ENCODE measurements around the gene PDE9A.

PDE9A gene

DNA sequence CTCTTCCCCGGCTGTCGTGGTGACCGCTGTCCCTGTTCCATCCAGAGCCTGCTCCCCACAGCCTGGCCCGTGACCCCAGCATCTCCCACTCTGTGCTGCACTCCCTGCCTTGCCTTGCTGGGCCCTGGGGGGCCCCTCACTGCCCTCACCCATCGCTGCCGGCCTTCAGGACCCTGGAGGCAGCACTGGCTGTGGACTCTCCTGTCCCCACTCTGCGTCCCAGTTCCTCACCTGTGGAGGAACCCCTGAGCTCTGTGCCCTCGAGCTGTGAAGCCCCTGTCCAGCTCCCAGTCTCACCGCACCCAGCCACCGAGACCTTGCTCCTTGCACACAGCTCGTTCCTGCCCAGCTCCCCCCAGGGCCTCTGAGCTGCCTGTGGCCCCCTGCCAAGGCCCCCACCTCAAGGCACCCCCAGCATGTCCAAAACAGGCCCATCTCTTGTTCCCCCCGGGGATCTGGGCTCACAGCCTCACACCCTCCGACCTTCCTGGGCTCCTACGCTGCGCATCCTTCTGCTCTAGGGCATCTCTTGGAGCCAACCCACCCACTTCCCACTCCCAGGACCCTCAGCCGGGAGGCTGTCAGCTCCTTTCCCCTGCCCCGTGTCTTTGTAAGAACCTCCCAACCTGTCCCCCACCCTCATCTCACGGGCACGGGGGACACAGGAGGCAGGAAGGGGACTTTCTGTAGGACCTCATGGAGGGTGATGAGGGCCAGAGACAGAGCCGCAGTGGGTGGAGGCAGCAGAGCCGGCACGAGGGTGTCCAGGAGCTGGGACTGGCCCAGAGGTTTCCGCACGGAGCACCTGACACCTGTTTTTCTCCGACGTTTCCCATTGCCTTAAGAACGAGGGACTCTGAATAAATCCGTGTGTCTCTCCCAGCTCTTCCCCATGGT, 116.6 kb downstream of the PDE9A start:
- Histone ChIP-seq H3K36me3 (ENCODE audit: insufficient read depth, low read length) (no peaks in the 10 kb centered on the region), H3K9me3 (replicated peaks; ENCODE audit: low read length) (no peaks in the 10 kb centered on the region), H3K4me2 (ENCODE audit: low read length) (no peak overlapping the region), H3K4me3 (ENCODE audit: low read length) (no peak overlapping the region), H3K27me3 (ENCODE audit: control insufficient read depth, insufficient read depth, low read length) (peaks cover 20% of the 10 kb centered on the region), H3K4me1 (ENCODE audit: control insufficient read depth, insufficient read depth, low read length) (no peaks in the 10 kb centered on the region), H3K9ac (ENCODE audit: low read depth, low read length) (no peak overlapping the region)

- Histone ChIP-seq H3K27me3 (ENCODE audit: control insufficient read depth, insufficient read depth, low read length) (peaks cover 20% of the 10 kb centered on the region), H3K4me2 (ENCODE audit: low read length) (no peak overlapping the region), H3K4me1 (ENCODE audit: control insufficient read depth, insufficient read depth, low read length) (no peaks in the 10 kb centered on the region), H3K36me3 (ENCODE audit: insufficient read depth, low read length) (no peaks in the 10 kb centered on the region), H3K4me3 (ENCODE audit: low read length) (no peak overlapping the region), H3K9me3 (replicated peaks; ENCODE audit: low read length) (no peaks in the 10 kb centered on the region), H3K9ac (ENCODE audit: low read depth, low read length) (no peak overlapping the region)
Measured at GRCh38 chr21:42770717-42771502, 117.5 kb downstream of the PDE9A start.

DNA sequence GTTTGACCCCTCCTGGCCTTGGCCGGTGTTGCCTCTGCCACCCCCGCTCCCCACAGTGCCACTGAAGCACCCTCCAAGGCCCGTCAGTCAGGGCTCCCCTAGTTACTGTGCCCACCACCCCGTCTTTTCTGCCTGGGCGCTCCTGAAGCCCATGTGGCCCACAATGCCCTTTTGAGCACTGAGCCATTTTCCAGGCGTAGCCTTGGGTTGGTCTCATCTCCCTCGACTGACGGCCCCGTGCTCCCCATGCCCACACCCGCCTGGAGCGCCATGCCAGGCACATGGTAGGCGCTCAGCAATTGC, 118.0 kb downstream of the PDE9A start:
- Histone ChIP-seq H3K9ac (ENCODE audit: low read depth, low read length) (no peak overlapping the region), H3K4me3 (ENCODE audit: low read length) (no peak overlapping the region), H3K4me2 (ENCODE audit: low read length) (no peak overlapping the region)

DNA sequence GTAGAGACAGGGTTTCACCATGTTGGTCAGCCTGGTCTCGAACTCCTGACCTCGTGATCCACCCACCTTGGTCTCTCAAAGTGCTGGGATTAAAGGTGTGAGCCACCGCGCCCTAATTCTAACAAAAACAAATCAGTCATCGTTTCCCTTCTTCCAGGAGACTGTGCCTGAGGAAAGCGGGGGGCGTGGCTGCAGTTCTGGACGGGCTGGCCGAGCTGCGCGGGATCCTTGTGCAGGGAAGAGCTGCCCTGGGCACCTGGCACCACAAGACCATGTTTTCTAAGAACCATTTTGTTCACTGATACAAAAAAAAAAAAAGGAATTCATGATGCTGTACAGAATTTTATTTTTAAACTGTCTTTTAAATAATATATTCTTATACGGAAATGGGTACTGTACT, 121.7 kb downstream of the PDE9A start:
- peaks cover 26% of the 10 kb centered on the region for H3K27me3 ChIP-seq (ENCODE audit: control insufficient read depth, insufficient read depth, low read length)
- H3K36me3 ChIP-seq (ENCODE audit: insufficient read depth, low read length) = no peaks in the 10 kb centered on the region
- no peaks in the 10 kb centered on the region for H3K9me3 ChIP-seq (replicated peaks; ENCODE audit: low read length)
- H3K9ac ChIP-seq (ENCODE audit: low read depth, low read length) = no peak overlapping the region
- no peak overlapping the region for H3K4me2 ChIP-seq (ENCODE audit: low read length)
- no peaks in the 10 kb centered on the region for H3K4me1 ChIP-seq (ENCODE audit: control insufficient read depth, insufficient read depth, low read length)
- H3K4me3 ChIP-seq (ENCODE audit: low read length) = no peak overlapping the region

More for the DNA sequence above, 118.0 kb downstream of the PDE9A start:
- no peaks in the 10 kb centered on the region for H3K4me1 ChIP-seq (ENCODE audit: control insufficient read depth, insufficient read depth, low read length)
- peaks cover 21% of the 10 kb centered on the region for H3K27me3 ChIP-seq (ENCODE audit: control insufficient read depth, insufficient read depth, low read length)
- no peaks in the 10 kb centered on the region for H3K36me3 ChIP-seq (ENCODE audit: insufficient read depth, low read length)
- no peaks in the 10 kb centered on the region for H3K9me3 ChIP-seq (replicated peaks; ENCODE audit: low read length)

GRCh38 chr21:42775891-42776290, 122.5 kb downstream of the PDE9A start:
- Histone ChIP-seq H3K4me1 (ENCODE audit: control insufficient read depth, insufficient read depth, low read length) (no peaks in the 10 kb centered on the region), H3K9me3 (replicated peaks; ENCODE audit: low read length) (no peaks in the 10 kb centered on the region), H3K36me3 (ENCODE audit: insufficient read depth, low read length) (no peaks in the 10 kb centered on the region), H3K9ac (ENCODE audit: low read depth, low read length) (no peak overlapping the region), H3K4me3 (ENCODE audit: low read length) (no peak overlapping the region), H3K4me2 (ENCODE audit: low read length) (no peak overlapping the region), H3K27me3 (ENCODE audit: control insufficient read depth, insufficient read depth, low read length) (peaks cover 34% of the 10 kb centered on the region)

- H3K36me3 ChIP-seq (ENCODE audit: insufficient read depth, low read length) = no peaks in the 10 kb centered on the region
- H3K9ac ChIP-seq (ENCODE audit: low read depth, low read length) = no peak overlapping the region
- no peaks in the 10 kb centered on the region for H3K9me3 ChIP-seq (replicated peaks; ENCODE audit: low read length)
- H3K27me3 ChIP-seq (ENCODE audit: control insufficient read depth, insufficient read depth, low read length) = peaks cover 45% of the 10 kb centered on the region
- no peak overlapping the region for H3K4me2 ChIP-seq (ENCODE audit: low read length)
- H3K4me1 ChIP-seq (ENCODE audit: control insufficient read depth, insufficient read depth, low read length) = no peaks in the 10 kb centered on the region
- H3K4me3 ChIP-seq (ENCODE audit: low read length) = no peak overlapping the region
Measured at GRCh38 chr21:42777064-42777756, 123.8 kb downstream of the PDE9A start.

GRCh38 chr21:42777757-42778344, 124.4 kb downstream of the PDE9A start:
- H3K27me3 ChIP-seq (ENCODE audit: control insufficient read depth, insufficient read depth, low read length) = peaks cover 51% of the 10 kb centered on the region
- H3K9ac ChIP-seq (ENCODE audit: low read depth, low read length) = no peak overlapping the region
- no peaks in the 10 kb centered on the region for H3K36me3 ChIP-seq (ENCODE audit: insufficient read depth, low read length)
- no peaks in the 10 kb centered on the region for H3K9me3 ChIP-seq (replicated peaks; ENCODE audit: low read length)
- no peak overlapping the region for H3K4me2 ChIP-seq (ENCODE audit: low read length)
- no peaks in the 10 kb centered on the region for H3K4me1 ChIP-seq (ENCODE audit: control insufficient read depth, insufficient read depth, low read length)
- no peak overlapping the region for H3K4me3 ChIP-seq (ENCODE audit: low read length)

DNA sequence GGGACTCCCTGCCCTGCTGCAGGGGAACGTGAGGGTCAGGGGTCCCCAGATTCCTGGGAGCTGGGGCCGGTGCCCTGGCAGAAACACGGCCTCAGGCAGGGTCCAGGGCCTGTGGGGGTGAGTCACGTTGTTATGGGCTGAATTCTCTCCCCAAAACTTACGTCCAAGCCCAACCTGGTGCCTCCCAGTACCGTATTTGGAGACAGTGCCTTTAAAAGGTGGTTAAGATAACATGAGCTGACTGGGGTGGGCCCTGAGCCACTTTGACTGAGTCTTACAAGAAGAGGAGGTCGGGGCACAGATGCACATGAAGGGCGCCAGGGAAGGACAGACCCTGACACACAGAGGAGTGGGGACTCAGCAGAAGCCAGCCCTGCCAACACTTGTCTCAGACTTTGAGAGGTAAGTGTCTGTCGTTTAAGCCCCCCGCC, 126.0 kb downstream of the PDE9A start:
- no peak overlapping the region for H3K4me3 ChIP-seq (ENCODE audit: low read length)
- no peak overlapping the region for H3K4me2 ChIP-seq (ENCODE audit: low read length)
- H3K27me3 ChIP-seq (ENCODE audit: control insufficient read depth, insufficient read depth, low read length) = peaks cover 61% of the 10 kb centered on the region
- no peak overlapping the region for H3K9ac ChIP-seq (ENCODE audit: low read depth, low read length)
- no peaks in the 10 kb centered on the region for H3K9me3 ChIP-seq (replicated peaks; ENCODE audit: low read length)
- H3K4me1 ChIP-seq (ENCODE audit: control insufficient read depth, insufficient read depth, low read length) = peaks cover 4% of the 10 kb centered on the region
- H3K36me3 ChIP-seq (ENCODE audit: insufficient read depth, low read length) = no peaks in the 10 kb centered on the region

- H3K9ac ChIP-seq (ENCODE audit: low read depth, low read length) = no peak overlapping the region
- no peak overlapping the region for H3K4me3 ChIP-seq (ENCODE audit: low read length)
- no peak overlapping the region for H3K4me2 ChIP-seq (ENCODE audit: low read length)
- H3K9me3 ChIP-seq (replicated peaks; ENCODE audit: low read length) = no peaks in the 10 kb centered on the region
- peaks cover 4% of the 10 kb centered on the region for H3K4me1 ChIP-seq (ENCODE audit: control insufficient read depth, insufficient read depth, low read length)
- peaks cover 69% of the 10 kb centered on the region for H3K27me3 ChIP-seq (ENCODE audit: control insufficient read depth, insufficient read depth, low read length)
- no peaks in the 10 kb centered on the region for H3K36me3 ChIP-seq (ENCODE audit: insufficient read depth, low read length)
Measured at GRCh38 chr21:42780617-42781016, 127.2 kb downstream of the PDE9A start.

GRCh38 chr21:42781150-42781970, 127.9 kb downstream of the PDE9A start:
- Histone ChIP-seq H3K9me3 (replicated peaks; ENCODE audit: low read length) (no peaks in the 10 kb centered on the region), H3K4me2 (ENCODE audit: low read length) (no peak overlapping the region), H3K4me3 (ENCODE audit: low read length) (no peak overlapping the region), H3K27me3 (ENCODE audit: control insufficient read depth, insufficient read depth, low read length) (peaks cover 73% of the 10 kb centered on the region), H3K9ac (ENCODE audit: low read depth, low read length) (no peak overlapping the region), H3K4me1 (ENCODE audit: control insufficient read depth, insufficient read depth, low read length) (peaks cover 4% of the 10 kb centered on the region), H3K36me3 (ENCODE audit: insufficient read depth, low read length) (no peaks in the 10 kb centered on the region)
